Neural cell (in vitro differentiated cells): Measurements from ENCODE around the gene CCNY. TPM values are rescaled to one million over a fixed set of nuclear protein-coding genes. Genes with fewer than 3 reads are reported as not detected.

Source experiments
- H2AFZ ChIP-seq: fragments of 200-600, 300-800 bp; sonication (generic), shearing (Covaris generic); 2 replicates; pipeline ENCODE4 v1.6.0; 2014; ENCODE audit warnings: low read depth, mild to moderate bottlenecking, antibody characterized with exemption, low read length, moderate library complexity
- H3F3A ChIP-seq: fragments of 200-600 bp; shearing (Covaris generic); 2 replicates; pipeline ENCODE4 v1.6.1; 2016; ENCODE audit warnings: mild to moderate bottlenecking, moderate library complexity, mixed read lengths, antibody characterized with exemption, low read length; ENCODE audit not compliant: insufficient read depth, poor library complexity, severe bottlenecking
- H3K27ac ChIP-seq: fragments of 200-600, 300-800 bp; sonication (generic), shearing (Covaris generic); 2 replicates; pipeline ENCODE4 v1.5.1; 2014; ENCODE audit warnings: mild to moderate bottlenecking, low read length, moderate library complexity
- H3K27me3 ChIP-seq: fragments of 300-800, 200-600 bp; sonication (generic), shearing (Covaris generic); 2 replicates; pipeline ENCODE4 v1.6.0; 2014; ENCODE audit warnings: mild to moderate bottlenecking, low read depth, low read length, moderate library complexity; ENCODE audit not compliant: insufficient read depth
- H3K36me3 ChIP-seq: fragments of 300-800, 200-600 bp; sonication (generic), shearing (Covaris generic); 2 replicates; pipeline ENCODE4 v1.5.1; 2014; ENCODE audit warnings: mild to moderate bottlenecking, antibody characterized with exemption, low read length, moderate library complexity; ENCODE audit not compliant: insufficient read depth
- H3K4me2 ChIP-seq: fragments of 300-800, 200-600 bp; sonication (generic), shearing (Covaris generic); 2 replicates; pipeline ENCODE4 v1.6.0; 2014; ENCODE audit warnings: mild to moderate bottlenecking, low read length
- H3K4me3 ChIP-seq: fragments of 300-800, 200-600 bp; sonication (generic), shearing (Covaris generic); 2 replicates; pipeline ENCODE4 v1.5.1; 2014; ENCODE audit warnings: mild to moderate bottlenecking, low read length, moderate library complexity
- H3K79me2 ChIP-seq: fragments of 200-600 bp; shearing (Covaris generic); replicated peaks from 2 replicates; pipeline ENCODE4 v1.6.0; 2014; ENCODE audit warnings: mild to moderate bottlenecking, low read length, moderate library complexity; ENCODE audit not compliant: insufficient read depth
- H3K9ac ChIP-seq: fragments of 300-800, 200-600 bp; sonication (generic), shearing (Covaris generic); 2 replicates; pipeline ENCODE4 v1.6.1; 2016; ENCODE audit warnings: mild to moderate bottlenecking, low read length, mixed read lengths
- H3K9me2 ChIP-seq: fragments of 200-600 bp; shearing (Covaris generic); 2 replicates; pipeline ENCODE4 v1.6.1; 2016; ENCODE audit warnings: mild to moderate bottlenecking, low read length, mixed read lengths; ENCODE audit not compliant: insufficient read depth
- H3K9me3 ChIP-seq: fragments of 200-600, 300-800 bp; sonication (generic), shearing (Covaris generic); 2 replicates; pipeline ENCODE4 v1.6.1; 2016; ENCODE audit warnings: mild to moderate bottlenecking, mixed run types, low read length, moderate library complexity, mixed read lengths
- H4K20me1 ChIP-seq: fragments of 200-600 bp; shearing (Covaris generic); 2 replicates; pipeline ENCODE4 v1.6.1; 2016; ENCODE audit warnings: mild to moderate bottlenecking, mixed run types; ENCODE audit not compliant: insufficient read depth
- CTCF ChIP-seq: fragments of 450-650 bp; IDR thresholded peaks from 2 replicates; pipeline ENCODE4 v1.5.1; 2014; ENCODE audit warnings: antibody characterized with exemption, mild to moderate bottlenecking, moderate library complexity; ENCODE audit not compliant: poor library complexity, severe bottlenecking
- EP300 ChIP-seq: fragments of 450-650 bp; conservative IDR thresholded peaks from 2 replicates; pipeline ENCODE4 v1.6.1; 2014; ENCODE audit warnings: antibody characterized with exemption, mild to moderate bottlenecking, moderate library complexity; ENCODE audit not compliant: poor library complexity, severe bottlenecking
- EZH2 ChIP-seq: fragments of 200-600, 300-800 bp; shearing (Covaris generic), sonication (generic); IDR thresholded peaks from 2 replicates; pipeline ENCODE4 v1.6.1; 2014; ENCODE audit warnings: antibody characterized with exemption, low read length, borderline replicate concordance, mild to moderate bottlenecking; ENCODE audit not compliant: insufficient read depth, poor library complexity, severe bottlenecking
- MXI1 ChIP-seq: fragments of 450-650 bp; conservative IDR thresholded peaks from 2 replicates; pipeline ENCODE4 v1.6.1; 2014; ENCODE audit warnings: antibody characterized with exemption, mild to moderate bottlenecking; ENCODE audit not compliant: poor library complexity, severe bottlenecking
- POLR2AphosphoS5 ChIP-seq: IDR thresholded peaks from 2 replicates; pipeline ENCODE4 v1.6.1; 2012
- RAD21 ChIP-seq: fragments of 450-650 bp; conservative IDR thresholded peaks from 2 replicates; pipeline ENCODE4 v1.6.1; 2014; ENCODE audit warnings: antibody characterized with exemption, mild to moderate bottlenecking, moderate library complexity
- REST ChIP-seq: IDR thresholded peaks from 2 replicates; pipeline ENCODE4 v1.6.1; 2012; ENCODE audit warnings: borderline replicate concordance
- SMC3 ChIP-seq: fragments of 450-650 bp; conservative IDR thresholded peaks from 2 replicates; pipeline ENCODE4 v1.6.1; 2014; ENCODE audit warnings: antibody characterized with exemption, mild to moderate bottlenecking, moderate library complexity; ENCODE audit not compliant: poor library complexity
- TAF1 ChIP-seq: IDR thresholded peaks from 2 replicates; pipeline ENCODE4 v1.6.1; 2012; ENCODE audit warnings: low read depth
- polyA plus RNA-seq: library from polyadenylated mRNA; depleted of rRNA; stranded (reverse); fragments of >200 nt; gene quantifications from 2 replicates; pipeline ENCODE4 v1.2.3, GENCODE V29; 2014

CCNY gene
- polyA plus RNA-seq, 1 donor from 2014 or later = 36.4 TPM

- Histone ChIP-seq H3K4me2 (no peak overlapping the region), H3K9me3 (no peaks in the 10 kb centered on the region), H3K79me2 (peaks cover 42% of the 10 kb centered on the region), H3K36me3 (no peaks in the 10 kb centered on the region), H2AFZ (no peak overlapping the region), H3F3A (no peaks in the 10 kb centered on the region), H3K27ac (no peak overlapping the region), H3K4me3 (no peak overlapping the region), H4K20me1 (no peaks in the 10 kb centered on the region), H3K9me2 (no peaks in the 10 kb centered on the region), H3K9ac (no peak overlapping the region), H3K27me3 (no peaks in the 10 kb centered on the region)
- TF ChIP-seq POLR2AphosphoS5 = no peak
- no peak for TF ChIP-seq CTCF
- TF ChIP-seq EP300 = no peak
- TF ChIP-seq RAD21 = no peak
- no peak for TF ChIP-seq TAF1
- TF ChIP-seq MXI1 = no peak
Observed at GRCh38 chr10:35378541-35379210, 42.4 kb downstream of the CCNY start.

- peaks cover 41% of the 10 kb centered on the region for H3K79me2 ChIP-seq
- H3K4me2 ChIP-seq = no peak overlapping the region
- no peak overlapping the region for H3K4me3 ChIP-seq
- H3K9ac ChIP-seq = no peak overlapping the region
- H4K20me1 ChIP-seq = no peaks in the 10 kb centered on the region
- H3K36me3 ChIP-seq = no peaks in the 10 kb centered on the region
- no peak for TF ChIP-seq SMC3
- no peak for TF ChIP-seq CTCF
- no peak for TF ChIP-seq POLR2AphosphoS5
- TF ChIP-seq TAF1 = no peak
- no peak for TF ChIP-seq REST
- no peak for TF ChIP-seq MXI1
- no peak for TF ChIP-seq EP300
- no peak for TF ChIP-seq EZH2
- TF ChIP-seq RAD21 = no peak
- no peaks in the 10 kb centered on the region for H3K9me2 ChIP-seq
- H3K27me3 ChIP-seq = no peaks in the 10 kb centered on the region
- no peak overlapping the region for H2AFZ ChIP-seq
- H3K9me3 ChIP-seq = no peaks in the 10 kb centered on the region
- H3K27ac ChIP-seq = no peak overlapping the region
- H3F3A ChIP-seq = no peaks in the 10 kb centered on the region
Observed at GRCh38 chr10:35379226-35380137, 43.2 kb downstream of the CCNY start.
